Activated B cell treated with CpG ODN at 0.5 μM for 24 hours (primary cell): ENCODE measurements around the gene EID2. TPM values are rescaled to one million over a fixed set of nuclear protein-coding genes. Genes with fewer than 3 reads are reported as not detected.

Source experiments
- ATAC-seq: fragments of 200-7000 bp; cut with Tn5 transposase; one replicate; pipeline ENCODE4 v1.10.0; 2021; ENCODE audit warnings: low read depth, mild to moderate bottlenecking, moderate library complexity
- CTCF ChIA-PET: fragments of 350-600 bp; sonication (Branson Sonifier 250); formaldehyde crosslinking; loops from one replicate; lab custom pipeline; 2021; ENCODE audit warnings: antibody characterized with exemption; lab: Charles Lee
- POLR2A ChIA-PET: fragments of 350-600 bp; sonication (Branson Sonifier 250); formaldehyde crosslinking; loops from one replicate; lab custom pipeline; 2021; ENCODE audit warnings: antibody characterized with exemption; lab: Charles Lee
- DNase-seq: peaks from one replicate; pipeline ENCODE4 v3.0.0; 2022
- H3K27ac Mint-ChIP-seq: one replicate; pipeline ENCODE4 v1.8.0; 2020; ENCODE audit warnings: mixed read lengths
- H3K27me3 Mint-ChIP-seq: one replicate; pipeline ENCODE4 v1.8.0; 2021; ENCODE audit warnings: mixed read lengths
- H3K36me3 Mint-ChIP-seq: one replicate; pipeline ENCODE4 v1.8.0; 2021; ENCODE audit warnings: low read depth, mixed read lengths
- H3K4me1 Mint-ChIP-seq: one replicate; pipeline ENCODE4 v1.8.0; 2021; ENCODE audit warnings: mixed read lengths
- H3K4me3 Mint-ChIP-seq: one replicate; pipeline ENCODE4 v1.8.0; 2020; ENCODE audit warnings: mild to moderate bottlenecking, mixed read lengths
- H3K9me3 Mint-ChIP-seq: one replicate; pipeline ENCODE4 v1.8.0; 2020; ENCODE audit warnings: mixed read lengths
- CTCF ChIP-seq: fragments of 200-600 bp; IDR thresholded peaks from one replicate; pipeline ENCODE4 v1.8.0; 2022; ENCODE audit warnings: antibody characterized with exemption, mild to moderate bottlenecking
- intact Hi-C: fragments of 100-400 bp; cut with micrococcal nuclease; formaldehyde crosslinking; loops from one replicate; pipeline ENCODE4 v1.15.1; 2024
- total RNA-seq: library from RNA; stranded (reverse); gene quantifications from 2 replicates; pipeline ENCODE4 v1.2.3, GENCODE V29; 2022

The EID2 gene
- total RNA-seq, 1 donor from 2014 or later: 11.4 TPM

GRCh38 chr19:39531834-39532232 lies 8.1 kb downstream of the EID2 start:
- Mint-ChIP-seq H3K4me1 (peaks cover 17% of the 10 kb centered on the region), H3K9me3 (no peaks in the 10 kb centered on the region), H3K27ac (peak overlapping the region; percentile 35), H3K27me3 (no peaks in the 10 kb centered on the region), H3K4me3 (peak overlapping the region; percentile 95), H3K36me3 (peaks cover 10% of the 10 kb centered on the region)
- no peak for ATAC-seq
- TF ChIP-seq CTCF: no peak
- intact Hi-C loops: loop anchor here (1.0 to 5.0 kb wide), 9 partner anchors 8 to 422 kb away; partner anchors contain the start of genes EID2, PLEKHG2 and SAMD4B
- ChIA-PET CTCF (interaction anchor here (0.8 to 3.8 kb wide), 8 partner anchors 33 to 409 kb away, joined by 3 to 20 read pairs (median 4); partner anchors contain the start of genes DLL3 and RPS16), POLR2A (interaction anchor here (0.5 to 2.1 kb wide), 7 partner anchors 58 to 134 kb away, joined by 3 to 17 read pairs (median 4); partner anchors contain the start of genes PLEKHG2, RPS16 and SUPT5H)
- DNase-seq: no peak

- peaks cover 5% of the 10 kb centered on the region for H3K36me3 Mint-ChIP-seq
- ChIA-PET CTCF (interaction anchor here (1.0 to 1.7 kb wide), 3 partner anchors 14 to 22 kb away, joined by 3 read pairs; no protein-coding TSS in a partner anchor), POLR2A (interaction anchor here (0.7 kb wide), 1 partner anchor 32 kb away, joined by 3 read pairs; no protein-coding TSS in a partner anchor)
- H3K9me3 Mint-ChIP-seq: no peaks in the 10 kb centered on the region
- intact Hi-C loops: no loop called here
- DNase-seq (no peak), ATAC-seq (no peak)
- H3K4me3 Mint-ChIP-seq: no peak overlapping the region
- no peaks in the 10 kb centered on the region for H3K4me1 Mint-ChIP-seq
- no peaks in the 10 kb centered on the region for H3K27me3 Mint-ChIP-seq
- TF ChIP-seq CTCF: no peak
- no peak overlapping the region for H3K27ac Mint-ChIP-seq
Observed at GRCh38 chr19:39525205-39525604, 14.8 kb downstream of the EID2 start.

GRCh38 chr19:39524495-39524894 lies 15.5 kb downstream of the EID2 start:
- Mint-ChIP-seq H3K27me3 (no peaks in the 10 kb centered on the region), H3K9me3 (no peaks in the 10 kb centered on the region), H3K4me3 (no peak overlapping the region), H3K36me3 (peaks cover 5% of the 10 kb centered on the region), H3K4me1 (no peaks in the 10 kb centered on the region), H3K27ac (no peak overlapping the region)
- POLR2A ChIA-PET: interaction anchor here (0.6 to 1.1 kb wide), 4 partner anchors 33 to 1059 kb away, joined by 3 to 4 read pairs (median 4); partner anchors contain the start of gene RPS16
- TF ChIP-seq CTCF: no peak
- CTCF ChIA-PET: interaction anchor here (0.8 to 1.7 kb wide), 3 partner anchors 13 to 84 kb away, joined by 3 read pairs; no protein-coding TSS in a partner anchor
- intact Hi-C loops: no loop called here
- DNase-seq (no peak), ATAC-seq (no peak)

- TF ChIP-seq CTCF: no peak
- DNase-seq: no peak
- ChIA-PET CTCF (no interaction called here), POLR2A (no interaction called here)
- intact Hi-C loops: no loop called here
- H3K36me3 Mint-ChIP-seq: no peaks in the 10 kb centered on the region
- peaks cover 20% of the 10 kb centered on the region for H3K27me3 Mint-ChIP-seq
- H3K4me1 Mint-ChIP-seq: peaks cover 6% of the 10 kb centered on the region
- no peaks in the 10 kb centered on the region for H3K9me3 Mint-ChIP-seq
- ATAC-seq: no peak
- H3K27ac Mint-ChIP-seq: no peak overlapping the region
- H3K4me3 Mint-ChIP-seq: no peak overlapping the region
Observed at GRCh38 chr19:39520541-39521484, 19.1 kb downstream of the EID2 start.

GRCh38 chr19:39518975-39519374 lies 21.0 kb downstream of the EID2 start:
- POLR2A ChIA-PET: no interaction called here

More at GRCh38 chr19:39518975-39519374, 21.0 kb downstream of the EID2 start:
- CTCF ChIA-PET: interaction anchor here (1.4 kb wide), 1 partner anchor 45 kb away, joined by 3 read pairs; no protein-coding TSS in a partner anchor
- no peak for TF ChIP-seq CTCF
- Mint-ChIP-seq H3K27ac (no peak overlapping the region), H3K4me1 (peaks cover 17% of the 10 kb centered on the region), H3K9me3 (no peaks in the 10 kb centered on the region), H3K27me3 (peaks cover 30% of the 10 kb centered on the region), H3K4me3 (no peak overlapping the region), H3K36me3 (no peaks in the 10 kb centered on the region)
- no peak for ATAC-seq
- intact Hi-C loops: no loop called here
- no peak for DNase-seq
